Liver (tissue), 9 donors: ENCODE data around the gene RTL9. TPM values are rescaled to one million over a fixed set of nuclear protein-coding genes. Genes with fewer than 3 reads are reported as not detected.

Source experiments
- DNase-seq: peaks from one replicate; pipeline ENCODE4 v3.0.0-alpha.2; 2017; ENCODE audit warnings: low spot score
- H3K27ac ChIP-seq, 2 donors: one replicate each; pipeline ENCODE4 v1.7.0; 2013; ENCODE audit warnings: inconsistent platforms in 2 of 2, low read length in 2 of 2, control low read depth in 1 of 2, low read depth in 1 of 2, mild to moderate bottlenecking in 1 of 2
- H3K27me3 ChIP-seq, 4 donors: one replicate each; pipeline versions ENCODE4 v1.6.1 to v1.7.0; 2013; ENCODE audit warnings: low read length in 3 of 4, inconsistent platforms in 1 of 4, mild to moderate bottlenecking in 1 of 4, moderate library complexity in 1 of 4; ENCODE audit not compliant: control insufficient read depth in 4 of 4, insufficient read depth in 4 of 4
- H3K36me3 ChIP-seq, 4 donors: one replicate each; pipeline versions ENCODE4 v1.6.1 to v1.7.0; 2013; ENCODE audit warnings: low read length in 3 of 4, mild to moderate bottlenecking in 3 of 4, low read depth in 1 of 4, moderate library complexity in 1 of 4; ENCODE audit not compliant: control insufficient read depth in 4 of 4, insufficient read depth in 3 of 4
- H3K4me1 ChIP-seq, 4 donors: one replicate each; pipeline versions ENCODE4 v1.6.1 to v1.7.0; 2013; ENCODE audit warnings: low read length in 3 of 4, mild to moderate bottlenecking in 3 of 4, moderate library complexity in 1 of 4; ENCODE audit not compliant: control insufficient read depth in 4 of 4, insufficient read depth in 4 of 4
- H3K4me3 ChIP-seq, 3 donors: one replicate each; pipeline versions ENCODE4 v1.6.1 to v1.7.0; 2013; ENCODE audit warnings: low read length in 3 of 3, control low read depth in 1 of 3, low read depth in 1 of 3, mild to moderate bottlenecking in 1 of 3
- H3K9ac ChIP-seq, 2 donors: one replicate each; pipeline ENCODE4 v1.7.0; 2013; ENCODE audit warnings: low read length in 2 of 2, mild to moderate bottlenecking in 2 of 2, moderate library complexity in 2 of 2, control low read depth in 1 of 2, low read depth in 1 of 2
- H3K9me3 ChIP-seq, 4 donors: one replicate each; pipeline versions ENCODE4 v1.6.1 to v1.7.0; 2013; ENCODE audit warnings: low read length in 3 of 4; ENCODE audit not compliant: control insufficient read depth in 4 of 4
- ATF3 ChIP-seq: IDR thresholded peaks from 2 replicates; pipeline ENCODE4 v1.6.1; 2016; ENCODE audit warnings: antibody characterized with exemption
- CTCF ChIP-seq: fragments of 150-350 bp; IDR thresholded peaks from 2 replicates; pipeline ENCODE4 v1.5.1; 2017; ENCODE audit warnings: improper control_type of control experiment, low read depth, low read length; ENCODE audit not compliant: missing input control
- EGR1 ChIP-seq, 2 donors: IDR thresholded peaks; 2 replicates each; pipeline ENCODE4 v1.6.1; 2016 to 2018; ENCODE audit warnings: antibody characterized with exemption in 2 of 2, low read depth in 2 of 2
- FOXA1 ChIP-seq: IDR thresholded peaks from 2 replicates; pipeline ENCODE4 v1.6.1; 2016; ENCODE audit warnings: antibody characterized with exemption
- FOXA2 ChIP-seq: IDR thresholded peaks from 2 replicates; pipeline ENCODE4 v1.6.1; 2016; ENCODE audit warnings: antibody characterized with exemption
- GABPA ChIP-seq, 2 donors: IDR thresholded peaks in 1 of 2; conservative IDR thresholded peaks in 1 of 2; 2 replicates each; pipeline ENCODE4 v1.6.1; 2016; ENCODE audit warnings: antibody characterized with exemption in 2 of 2, mild to moderate bottlenecking in 1 of 2, moderate library complexity in 1 of 2
- HNF4A ChIP-seq, 2 donors: conservative IDR thresholded peaks; 2 replicates each; pipeline ENCODE4 v1.6.1; 2016; ENCODE audit warnings: antibody characterized with exemption in 2 of 2, mild to moderate bottlenecking in 2 of 2
- HNF4G ChIP-seq: IDR thresholded peaks from 2 replicates; pipeline ENCODE4 v1.6.1; 2016; ENCODE audit warnings: antibody characterized with exemption
- JUND ChIP-seq, 2 donors: IDR thresholded peaks; 2 replicates each; pipeline ENCODE4 v1.6.1; 2016; ENCODE audit warnings: antibody characterized with exemption in 2 of 2
- MAX ChIP-seq: IDR thresholded peaks from 2 replicates; pipeline ENCODE4 v1.6.1; 2016; ENCODE audit warnings: antibody characterized with exemption
- NR2F2 ChIP-seq: IDR thresholded peaks from 2 replicates; pipeline ENCODE4 v1.6.1; 2016; ENCODE audit warnings: antibody characterized with exemption
- RAD21 ChIP-seq, 2 donors: IDR thresholded peaks; 2 replicates each; pipeline ENCODE4 v1.6.1; 2016; ENCODE audit warnings: antibody characterized with exemption in 2 of 2, mild to moderate bottlenecking in 2 of 2
- REST ChIP-seq: IDR thresholded peaks from 2 replicates; pipeline ENCODE4 v1.6.1; 2016; ENCODE audit warnings: antibody characterized with exemption, mild to moderate bottlenecking
- RXRA ChIP-seq, 2 donors: IDR thresholded peaks; 2 replicates each; pipeline ENCODE4 v1.6.1; 2017 to 2018; ENCODE audit warnings: antibody characterized with exemption in 2 of 2, mild to moderate bottlenecking in 1 of 2
- ZBTB33 ChIP-seq: IDR thresholded peaks from 2 replicates; pipeline ENCODE4 v1.6.1; 2016; ENCODE audit warnings: antibody characterized with exemption
- WGBS: extraction: QIAGEN DNeasy Blood & Tissue Kit; methylation state at CpG from one replicate; pipeline ENCODE4 v1.1.7; 2013; 5-methylcytosine and 5-hydroxymethylcytosine counted together
- polyA plus RNA-seq, 2 donors: library from polyadenylated mRNA; stranded (reverse) in 1 of 2; unstranded in 1 of 2; fragments of 200-250 nt in 1 of 2; fragments of >200 nt in 1 of 2; fragmentation: Nextera tagmentation in 1 of 2; extraction: Ambion mirVana in 1 of 2; gene quantifications; one replicate each; pipeline versions ENCODE4 v1.2.1 to v1.2.3, GENCODE V29; 2013 to 2015
- total RNA-seq, 2 donors: library from RNA; depleted of rRNA; stranded (reverse); fragments of >200 nt; gene quantifications; one replicate each; pipeline ENCODE4 v1.2.3, GENCODE V29; 2014
- donor health status: healthy.
- donor health status: healthy.
- donor health status: healthy.
- donor health status: healthy.
- donor health status: healthy.

RTL9 gene
- total and polyA plus RNA-seq, 4 donors = 0.05 to 0.37 (median 0.25) TPM; not detected in 1

- H3K9ac ChIP-seq = no peak overlapping the region
- H3K4me3 ChIP-seq = no peak overlapping the region
- peaks cover 0 to 3% (median 0%) of the 10 kb centered on the region in 4 donors for H3K27me3 ChIP-seq
- H3K36me3 ChIP-seq = no peaks in the 10 kb centered on the region
- no peak overlapping the region for H3K27ac ChIP-seq
- DNase-seq = no peak
- WGBS = 63% methylated on average over 1 of the region's 1 CpG
- H3K4me1 ChIP-seq = no peaks in the 10 kb centered on the region
- H3K9me3 ChIP-seq = no peaks in the 10 kb centered on the region
- TF ChIP-seq FOXA2 (no peak), MAX (no peak), ATF3 (no peak), NR2F2 (no peak), JUND (IDR thresholded peaks at IDR 0.05) (no peak), ZBTB33 (no peak), EGR1 (IDR thresholded peaks at IDR 0.05; ENCODE audit: low read depth in 2 of 2) (no peak), HNF4G (no peak), RAD21 (IDR thresholded peaks at IDR 0.05) (no peak), FOXA1 (no peak), HNF4A (conservative IDR thresholded peaks at IDR 0.05) (no peak), GABPA (IDR thresholded peaks at IDR 0.05 in 1 of 2, conservative IDR thresholded peaks at IDR 0.05 in 1 of 2) (no peak), CTCF (no peak), REST (no peak), RXRA (IDR thresholded peaks at IDR 0.05) (no peak)
These were observed 47.8 kb upstream of the RTL9 start for GRCh38 chrX:110310896-110311295.
